ENCODE results near the gene ACBD6. TPM values are rescaled to one million over a fixed set of nuclear protein-coding genes. Genes with fewer than 3 reads are reported as not detected.
"Not testable (repeated sequence)": the region's sequence is repeated elsewhere in the genome, so short reads cannot be mapped to it uniquely, and the experiment has no call there.

The ACBD6 gene
- total and polyA plus RNA-seq, 4 donors, result 8.3 to 17.3 (median 14.0) TPM

GRCh38 chr1:180551997-180552396, 49.6 kb upstream of the ACBD6 start:
- Histone ChIP-seq H3K27ac (ENCODE audit: low read depth in 1 of 2, low read length in 2 of 2) (no peak overlapping the region), H3K36me3 (ENCODE audit: control insufficient read depth in 4 of 4, insufficient read depth in 3 of 4, low read depth in 1 of 4, low read length in 3 of 4) (no peaks in the 10 kb centered on the region), H3K4me1 (ENCODE audit: control insufficient read depth in 4 of 4, insufficient read depth in 4 of 4, low read length in 3 of 4) (no peaks in the 10 kb centered on the region), H3K27me3 (ENCODE audit: control insufficient read depth in 4 of 4, insufficient read depth in 4 of 4, low read length in 3 of 4) (no peaks in the 10 kb centered on the region), H3K4me3 (ENCODE audit: low read depth in 1 of 3, low read length in 3 of 3) (no peak overlapping the region), H3K9ac (ENCODE audit: low read depth in 1 of 2, low read length in 2 of 2) (no peak overlapping the region), H3K9me3 (ENCODE audit: control insufficient read depth in 4 of 4, low read length in 3 of 4) (no peaks in the 10 kb centered on the region)
- no peak for TF ChIP-seq FOXA2 (IDR thresholded peaks at IDR 0.05)
- TF ChIP-seq ATF3 (IDR thresholded peaks at IDR 0.05), result no peak
- TF ChIP-seq NR2F2 (IDR thresholded peaks at IDR 0.05), result no peak
- no peak for TF ChIP-seq RAD21 (IDR thresholded peaks at IDR 0.05)
- TF ChIP-seq JUND (IDR thresholded peaks at IDR 0.05), result no peak
- TF ChIP-seq HNF4A (conservative IDR thresholded peaks at IDR 0.05), result no peak
- no peak for TF ChIP-seq MAX (IDR thresholded peaks at IDR 0.05)
- no peak for TF ChIP-seq GABPA (IDR thresholded peaks at IDR 0.05 in 1 of 2, conservative IDR thresholded peaks at IDR 0.05 in 1 of 2)
- TF ChIP-seq RXRA (IDR thresholded peaks at IDR 0.05), result no peak
- no peak for TF ChIP-seq EGR1 (IDR thresholded peaks at IDR 0.05; ENCODE audit: low read depth in 2 of 2)
- no peak for TF ChIP-seq YY1 (IDR thresholded peaks at IDR 0.05)
- no peak for TF ChIP-seq HNF4G (IDR thresholded peaks at IDR 0.05)
- TF ChIP-seq CTCF (IDR thresholded peaks at IDR 0.05; ENCODE audit: low read depth, low read length, missing input control), result no peak
- TF ChIP-seq ZBTB33 (IDR thresholded peaks at IDR 0.05), result no peak
- TF ChIP-seq TAF1 (conservative IDR thresholded peaks at IDR 0.05), result no peak
- TF ChIP-seq FOXA1 (IDR thresholded peaks at IDR 0.05), result no peak
- DNase-seq (ENCODE audit: low spot score), result no peak
- 83% methylated on average over 1 of the region's 1 CpG for WGBS

- TF ChIP-seq HNF4G (IDR thresholded peaks at IDR 0.05) (no peak), EGR1 (IDR thresholded peaks at IDR 0.05; ENCODE audit: low read depth in 2 of 2) (no peak), FOXA1 (IDR thresholded peaks at IDR 0.05) (no peak)
Observed at GRCh38 chr1:180550241-180550640, 47.9 kb upstream of the ACBD6 start.

GRCh38 chr1:180549770-180550169, 47.4 kb upstream of the ACBD6 start:
- not testable (repeated sequence) for H3K9me3 ChIP-seq (ENCODE audit: control insufficient read depth in 4 of 4, low read length in 3 of 4); H3K4me1 ChIP-seq (ENCODE audit: control insufficient read depth in 4 of 4, insufficient read depth in 4 of 4, low read length in 3 of 4); DNase-seq (ENCODE audit: low spot score); H3K36me3 ChIP-seq (ENCODE audit: control insufficient read depth in 4 of 4, insufficient read depth in 3 of 4, low read depth in 1 of 4, low read length in 3 of 4); H3K9ac ChIP-seq (ENCODE audit: low read depth in 1 of 2, low read length in 2 of 2); H3K4me3 ChIP-seq (ENCODE audit: low read depth in 1 of 3, low read length in 3 of 3); H3K27me3 ChIP-seq (ENCODE audit: control insufficient read depth in 4 of 4, insufficient read depth in 4 of 4, low read length in 3 of 4); H3K27ac ChIP-seq (ENCODE audit: low read depth in 1 of 2, low read length in 2 of 2)
- WGBS, result 88% methylated on average over 8 of the region's 8 CpGs

More at GRCh38 chr1:180550241-180550640, 47.9 kb upstream of the ACBD6 start:
- Histone ChIP-seq H3K27me3 (ENCODE audit: control insufficient read depth in 4 of 4, insufficient read depth in 4 of 4, low read length in 3 of 4) (no peaks in the 10 kb centered on the region), H3K9ac (ENCODE audit: low read depth in 1 of 2, low read length in 2 of 2) (no peak overlapping the region), H3K4me3 (ENCODE audit: low read depth in 1 of 3, low read length in 3 of 3) (no peak overlapping the region), H3K36me3 (ENCODE audit: control insufficient read depth in 4 of 4, insufficient read depth in 3 of 4, low read depth in 1 of 4, low read length in 3 of 4) (no peaks in the 10 kb centered on the region), H3K27ac (ENCODE audit: low read depth in 1 of 2, low read length in 2 of 2) (no peak overlapping the region), H3K4me1 (ENCODE audit: control insufficient read depth in 4 of 4, insufficient read depth in 4 of 4, low read length in 3 of 4) (no peaks in the 10 kb centered on the region), H3K9me3 (ENCODE audit: control insufficient read depth in 4 of 4, low read length in 3 of 4) (no peaks in the 10 kb centered on the region)
- DNase-seq (ENCODE audit: low spot score), result no peak
- WGBS, result 82% methylated on average over 3 of the region's 3 CpGs

Measured in liver (tissue), 9 donors.